ENCODE data around the gene RUFY1.

Gene RUFY1

GRCh38 chr5:179526978-179527377 lies 23.4 kb upstream of the RUFY1 start:
- Histone ChIP-seq H3K4me3 (ENCODE audit: low read depth, low read length) (no peak overlapping the region), H3K27me3 (ENCODE audit: insufficient read depth, low read depth, severe bottlenecking) (no peaks in the 10 kb centered on the region), H3K9me3 (ENCODE audit: severe bottlenecking) (no peaks in the 10 kb centered on the region), H3K27ac (no peak overlapping the region), H3K36me3 (no peaks in the 10 kb centered on the region)
- TF ChIP-seq CTCF (IDR thresholded peaks at IDR 0.05; ENCODE audit: low read depth, low read length), result no peak
- DNase-seq, result no peak

GRCh38 chr5:179530069-179530998 lies 20.0 kb upstream of the RUFY1 start:
- Histone ChIP-seq H3K9me3 (ENCODE audit: severe bottlenecking) (no peaks in the 10 kb centered on the region), H3K4me3 (ENCODE audit: low read depth, low read length) (no peak overlapping the region), H3K27ac (no peak overlapping the region), H3K27me3 (ENCODE audit: insufficient read depth, low read depth, severe bottlenecking) (no peaks in the 10 kb centered on the region), H3K36me3 (no peaks in the 10 kb centered on the region)
- DNase-seq, result no peak
- TF ChIP-seq CTCF (IDR thresholded peaks at IDR 0.05; ENCODE audit: low read depth, low read length), result no peak

- H3K4me3 ChIP-seq (ENCODE audit: low read depth, low read length), result no peak overlapping the region
- no peak overlapping the region for H3K27ac ChIP-seq
- DNase-seq, result no peak
- H3K36me3 ChIP-seq, result no peaks in the 10 kb centered on the region
- no peaks in the 10 kb centered on the region for H3K9me3 ChIP-seq (ENCODE audit: severe bottlenecking)
- no peaks in the 10 kb centered on the region for H3K27me3 ChIP-seq (ENCODE audit: insufficient read depth, low read depth, severe bottlenecking)
- TF ChIP-seq CTCF (IDR thresholded peaks at IDR 0.05; ENCODE audit: low read depth, low read length), result no peak
Observed at GRCh38 chr5:179533024-179533423, 17.3 kb upstream of the RUFY1 start.

GRCh38 chr5:179533907-179534306 lies 16.4 kb upstream of the RUFY1 start:
- no peak for TF ChIP-seq CTCF (IDR thresholded peaks at IDR 0.05; ENCODE audit: low read depth, low read length)
- no peaks in the 10 kb centered on the region for H3K9me3 ChIP-seq (ENCODE audit: severe bottlenecking)
- H3K27me3 ChIP-seq (ENCODE audit: insufficient read depth, low read depth, severe bottlenecking), result no peaks in the 10 kb centered on the region
- H3K4me3 ChIP-seq (ENCODE audit: low read depth, low read length), result no peak overlapping the region
- DNase-seq, result no peak
- H3K27ac ChIP-seq, result no peak overlapping the region
- H3K36me3 ChIP-seq, result no peaks in the 10 kb centered on the region

GRCh38 chr5:179534431-179534830 lies 15.9 kb upstream of the RUFY1 start:
- no peak for TF ChIP-seq CTCF (IDR thresholded peaks at IDR 0.05; ENCODE audit: low read depth, low read length)
- Histone ChIP-seq H3K27ac (no peak overlapping the region), H3K9me3 (ENCODE audit: severe bottlenecking) (no peaks in the 10 kb centered on the region), H3K4me3 (ENCODE audit: low read depth, low read length) (no peak overlapping the region), H3K27me3 (ENCODE audit: insufficient read depth, low read depth, severe bottlenecking) (no peaks in the 10 kb centered on the region), H3K36me3 (no peaks in the 10 kb centered on the region)
- DNase-seq, result no peak

Data from WERI-Rb-1 (cell line).